HepG2 (cell line): ENCODE results near the gene TKFC. TPM values are rescaled to one million over a fixed set of nuclear protein-coding genes. Genes with fewer than 3 reads are reported as not detected.
A peak's percentile ranks its signal among the peaks of the same experiment; 100 is the strongest.

Experiments used
- ATAD3A ChIP-seq: sonication (generic); formaldehyde crosslinking; IDR thresholded peaks from 2 replicates; pipeline ENCODE4 v1.4.0; 2020; ENCODE audit warnings: missing genetic modification reagents
- CBX5 ChIP-seq: sonication (generic); formaldehyde crosslinking; IDR thresholded peaks from 2 replicates; pipeline ENCODE4 v1.4.0; 2020; ENCODE audit warnings: missing genetic modification reagents, borderline replicate concordance
- FOXA3 ChIP-seq: IDR thresholded peaks from 2 replicates; pipeline ENCODE4 v1.6.1; 2016; ENCODE audit warnings: missing genetic modification reagents, missing compliant biosample characterization
- FOXJ3 ChIP-seq: sonication (generic); formaldehyde crosslinking; IDR thresholded peaks from 2 replicates; pipeline ENCODE4 v1.4.0; 2020; ENCODE audit warnings: missing genetic modification reagents, mild to moderate bottlenecking, borderline replicate concordance
- GATAD2A ChIP-seq: IDR thresholded peaks from 2 replicates; pipeline ENCODE4 v1.6.1; 2016
- GZF1 ChIP-seq: sonication (generic); formaldehyde crosslinking; IDR thresholded peaks from 2 replicates; pipeline ENCODE4 v1.5.1; 2020; ENCODE audit warnings: mild to moderate bottlenecking, missing genetic modification reagents
- HOXA5 ChIP-seq: sonication (generic); formaldehyde crosslinking; IDR thresholded peaks from 2 replicates; pipeline ENCODE4 v1.4.0; 2020; ENCODE audit warnings: missing genetic modification reagents
- KAT2B ChIP-seq: fragments of 150-350 bp; IDR thresholded peaks from 2 replicates; pipeline ENCODE4 v1.6.1; 2014; ENCODE audit warnings: low read depth, low read length, borderline replicate concordance
- MAF1 ChIP-seq: sonication (generic); formaldehyde crosslinking; IDR thresholded peaks from 2 replicates; pipeline ENCODE4 v1.5.0; 2020; ENCODE audit warnings: missing genetic modification reagents, borderline replicate concordance
- NBN ChIP-seq: fragments of 450-650 bp; conservative IDR thresholded peaks from 2 replicates; pipeline ENCODE4 v1.6.1; 2017
- POLR2G ChIP-seq: fragments of 200-400 bp; formaldehyde crosslinking; IDR thresholded peaks from 2 replicates; pipeline ENCODE4 v1.6.1; 2018; ENCODE audit warnings: mild to moderate bottlenecking, low read depth, low read length, moderate library complexity
- PPARG ChIP-seq: conservative IDR thresholded peaks from 2 replicates; pipeline ENCODE4 v1.6.1; 2016; ENCODE audit warnings: missing biosample characterization, missing genetic modification reagents
- SRY ChIP-seq: sonication (generic); formaldehyde crosslinking; IDR thresholded peaks from 2 replicates; pipeline ENCODE4 v1.8.0; 2022; ENCODE audit warnings: mild to moderate bottlenecking, missing genetic modification reagents
- YEATS4 ChIP-seq: sonication (generic); formaldehyde crosslinking; IDR thresholded peaks from 2 replicates; pipeline ENCODE4 v1.4.0; 2020; ENCODE audit warnings: missing genetic modification reagents, borderline replicate concordance
- ZNF10 ChIP-seq: sonication (generic); formaldehyde crosslinking; IDR thresholded peaks from 2 replicates; pipeline ENCODE4 v1.4.0; 2020; ENCODE audit warnings: mild to moderate bottlenecking, low read depth, missing genetic modification reagents, borderline replicate concordance
- ZNF121 ChIP-seq: sonication (generic); formaldehyde crosslinking; IDR thresholded peaks from 2 replicates; pipeline ENCODE4 v1.5.0; 2020; ENCODE audit warnings: mild to moderate bottlenecking, missing genetic modification reagents
- ZNF234 ChIP-seq: sonication (generic); formaldehyde crosslinking; conservative IDR thresholded peaks from 2 replicates; pipeline ENCODE4 v1.5.1; 2020; ENCODE audit warnings: mild to moderate bottlenecking, missing genetic modification reagents
- ZNF446 ChIP-seq: sonication (generic); formaldehyde crosslinking; IDR thresholded peaks from 2 replicates; pipeline ENCODE4 v1.5.0; 2020; ENCODE audit warnings: mild to moderate bottlenecking, missing genetic modification reagents
- ZNF549 ChIP-seq: sonication (generic); formaldehyde crosslinking; IDR thresholded peaks from 2 replicates; pipeline ENCODE4 v1.5.0; 2020; ENCODE audit warnings: missing genetic modification reagents
- ZNF83 ChIP-seq: sonication (generic); formaldehyde crosslinking; IDR thresholded peaks from 2 replicates; pipeline ENCODE4 v1.4.0; 2020; ENCODE audit warnings: missing genetic modification reagents, mild to moderate bottlenecking, borderline replicate concordance
- ZSCAN21 ChIP-seq: sonication (generic); formaldehyde crosslinking; IDR thresholded peaks from 2 replicates; pipeline ENCODE4 v1.8.0; 2022; ENCODE audit warnings: mild to moderate bottlenecking, missing genetic modification reagents, moderate library complexity, borderline replicate concordance
- polyA plus RNA-seq, 8 experiments: library from polyadenylated mRNA; depleted of rRNA in 3 of 8; stranded (reverse) in 7 of 8; unstranded in 1 of 8; fragments of >200 nt; fragmentation: Illumina TruSeq in 4 of 8; extraction: Trizol in 4 of 8; gene quantifications; 2 replicates each; pipeline versions ENCODE4 v1.2.1 to v1.2.3, GENCODE V29; 2011 to 2016; ENCODE audit warnings: low read depth in 4 of 8, missing spikeins in 1 of 8, mixed read lengths in 1 of 8; ENCODE audit not compliant: insufficient read depth in 1 of 8
- total RNA-seq, 5 experiments: library from RNA; depleted of rRNA; stranded (reverse); fragments of >200 nt; fragmentation: Illumina TruSeq; extraction: Trizol; gene quantifications; 2 replicates each; pipeline ENCODE4 v1.2.3, GENCODE V29; 2016; ENCODE audit warnings: low read depth in 1 of 5
- TF ChIP-seq, protein P1 (sequence below): sonication (generic); formaldehyde crosslinking; IDR thresholded peaks from 2 replicates; pipeline ENCODE4 v1.4.0; 2020; ENCODE audit warnings: missing genetic modification reagents, mild to moderate bottlenecking, borderline replicate concordance
- TF ChIP-seq, protein P2 (sequence below): sonication (generic); formaldehyde crosslinking; IDR thresholded peaks from 2 replicates; pipeline ENCODE4 v1.5.0; 2020; ENCODE audit warnings: mild to moderate bottlenecking, missing genetic modification reagents, moderate library complexity
- TF ChIP-seq, protein P3 (sequence below): sonication (generic); formaldehyde crosslinking; IDR thresholded peaks from 2 replicates; pipeline ENCODE4 v1.4.0; 2020; ENCODE audit warnings: missing genetic modification reagents

The TKFC gene
- total and polyA plus RNA-seq, 2 of the 13 experiments (the other 11 are each of a cell fraction or from before 2014, with no cell fraction given): 147 to 197 TPM

DNA sequence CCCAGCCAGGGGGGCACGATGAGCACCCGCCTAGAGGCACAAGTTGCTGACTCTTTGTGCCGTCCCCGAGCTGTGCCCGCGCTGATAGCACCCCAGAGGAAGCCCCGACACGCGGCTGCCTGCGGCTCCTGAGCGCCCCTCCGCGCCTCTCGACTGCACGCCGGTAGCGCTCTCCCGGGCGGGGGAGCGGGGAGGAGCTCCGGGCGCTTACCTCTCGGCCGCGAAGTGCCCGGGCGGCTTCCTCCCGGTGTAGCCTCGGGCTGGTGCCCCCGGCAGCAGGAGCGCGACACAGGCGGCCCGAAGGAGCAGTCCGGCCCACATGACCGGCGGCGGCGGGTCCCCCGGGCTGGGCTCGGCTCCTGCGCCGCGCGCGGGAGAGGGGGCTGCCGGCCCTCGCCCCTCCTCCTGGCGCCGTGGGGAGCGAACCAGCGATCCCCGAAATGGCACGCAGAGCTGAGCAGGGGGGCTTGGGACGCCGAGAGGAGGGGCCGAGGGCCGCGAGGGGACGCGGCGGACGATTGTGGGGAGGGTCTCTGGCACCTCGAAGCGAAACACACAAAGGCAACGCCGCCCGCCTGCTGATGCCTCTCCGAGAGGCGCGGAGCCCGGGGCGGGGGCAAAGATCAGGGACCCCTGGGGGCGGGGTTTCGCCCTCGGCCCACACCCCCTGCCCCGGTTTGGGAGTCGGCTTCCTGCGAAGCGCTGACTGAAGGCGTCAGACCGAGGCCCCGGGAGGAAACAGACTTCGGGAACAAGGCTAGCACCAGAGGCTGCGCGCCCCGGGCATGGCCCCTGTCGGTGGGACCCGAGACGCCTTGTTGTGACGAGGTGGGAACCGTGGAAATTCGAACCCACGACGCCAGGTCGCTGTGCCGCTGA, 38.1 kb upstream of the TKFC start, which contains the start of gene VWCE (continued):
- 0 out of 2 replicates have a peak, but pooled peaks have one; percentile 23 for TF ChIP-seq PPARG
- 0 out of 2 replicates have a peak, but pooled peaks have one; percentile 37 for TF ChIP-seq SRY
- no peak for TF ChIP-seq FOXA3
- TF ChIP-seq, protein P1, sequence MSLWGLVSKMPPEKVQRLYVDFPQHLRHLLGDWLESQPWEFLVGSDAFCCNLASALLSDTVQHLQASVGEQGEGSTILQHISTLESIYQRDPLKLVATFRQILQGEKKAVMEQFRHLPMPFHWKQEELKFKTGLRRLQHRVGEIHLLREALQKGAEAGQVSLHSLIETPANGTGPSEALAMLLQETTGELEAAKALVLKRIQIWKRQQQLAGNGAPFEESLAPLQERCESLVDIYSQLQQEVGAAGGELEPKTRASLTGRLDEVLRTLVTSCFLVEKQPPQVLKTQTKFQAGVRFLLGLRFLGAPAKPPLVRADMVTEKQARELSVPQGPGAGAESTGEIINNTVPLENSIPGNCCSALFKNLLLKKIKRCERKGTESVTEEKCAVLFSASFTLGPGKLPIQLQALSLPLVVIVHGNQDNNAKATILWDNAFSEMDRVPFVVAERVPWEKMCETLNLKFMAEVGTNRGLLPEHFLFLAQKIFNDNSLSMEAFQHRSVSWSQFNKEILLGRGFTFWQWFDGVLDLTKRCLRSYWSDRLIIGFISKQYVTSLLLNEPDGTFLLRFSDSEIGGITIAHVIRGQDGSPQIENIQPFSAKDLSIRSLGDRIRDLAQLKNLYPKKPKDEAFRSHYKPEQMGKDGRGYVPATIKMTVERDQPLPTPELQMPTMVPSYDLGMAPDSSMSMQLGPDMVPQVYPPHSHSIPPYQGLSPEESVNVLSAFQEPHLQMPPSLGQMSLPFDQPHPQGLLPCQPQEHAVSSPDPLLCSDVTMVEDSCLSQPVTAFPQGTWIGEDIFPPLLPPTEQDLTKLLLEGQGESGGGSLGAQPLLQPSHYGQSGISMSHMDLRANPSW (CRISPR knock-in tag): peak; percentile 70; the same call in 1 of the 2 replicates
- no peak for TF ChIP-seq ATAD3A
- TF ChIP-seq, protein P2, sequence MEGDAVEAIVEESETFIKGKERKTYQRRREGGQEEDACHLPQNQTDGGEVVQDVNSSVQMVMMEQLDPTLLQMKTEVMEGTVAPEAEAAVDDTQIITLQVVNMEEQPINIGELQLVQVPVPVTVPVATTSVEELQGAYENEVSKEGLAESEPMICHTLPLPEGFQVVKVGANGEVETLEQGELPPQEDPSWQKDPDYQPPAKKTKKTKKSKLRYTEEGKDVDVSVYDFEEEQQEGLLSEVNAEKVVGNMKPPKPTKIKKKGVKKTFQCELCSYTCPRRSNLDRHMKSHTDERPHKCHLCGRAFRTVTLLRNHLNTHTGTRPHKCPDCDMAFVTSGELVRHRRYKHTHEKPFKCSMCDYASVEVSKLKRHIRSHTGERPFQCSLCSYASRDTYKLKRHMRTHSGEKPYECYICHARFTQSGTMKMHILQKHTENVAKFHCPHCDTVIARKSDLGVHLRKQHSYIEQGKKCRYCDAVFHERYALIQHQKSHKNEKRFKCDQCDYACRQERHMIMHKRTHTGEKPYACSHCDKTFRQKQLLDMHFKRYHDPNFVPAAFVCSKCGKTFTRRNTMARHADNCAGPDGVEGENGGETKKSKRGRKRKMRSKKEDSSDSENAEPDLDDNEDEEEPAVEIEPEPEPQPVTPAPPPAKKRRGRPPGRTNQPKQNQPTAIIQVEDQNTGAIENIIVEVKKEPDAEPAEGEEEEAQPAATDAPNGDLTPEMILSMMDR (CRISPR knock-in tag): peak; percentile 65
- no peak for TF ChIP-seq NBN
- TF ChIP-seq GZF1 (CRISPR knock-in tag): no peak
- peak; percentile 83; the same call in 1 of the 2 replicates for TF ChIP-seq YEATS4
- no peak for TF ChIP-seq ZNF121 (CRISPR knock-in tag)
- peak; percentile 74; the same call in 1 of the 2 replicates for TF ChIP-seq ZNF234 (CRISPR knock-in tag)
- TF ChIP-seq KAT2B: no peak
- TF ChIP-seq ZSCAN21 (CRISPR knock-in tag): peak; percentile 60
- TF ChIP-seq, protein P3, sequence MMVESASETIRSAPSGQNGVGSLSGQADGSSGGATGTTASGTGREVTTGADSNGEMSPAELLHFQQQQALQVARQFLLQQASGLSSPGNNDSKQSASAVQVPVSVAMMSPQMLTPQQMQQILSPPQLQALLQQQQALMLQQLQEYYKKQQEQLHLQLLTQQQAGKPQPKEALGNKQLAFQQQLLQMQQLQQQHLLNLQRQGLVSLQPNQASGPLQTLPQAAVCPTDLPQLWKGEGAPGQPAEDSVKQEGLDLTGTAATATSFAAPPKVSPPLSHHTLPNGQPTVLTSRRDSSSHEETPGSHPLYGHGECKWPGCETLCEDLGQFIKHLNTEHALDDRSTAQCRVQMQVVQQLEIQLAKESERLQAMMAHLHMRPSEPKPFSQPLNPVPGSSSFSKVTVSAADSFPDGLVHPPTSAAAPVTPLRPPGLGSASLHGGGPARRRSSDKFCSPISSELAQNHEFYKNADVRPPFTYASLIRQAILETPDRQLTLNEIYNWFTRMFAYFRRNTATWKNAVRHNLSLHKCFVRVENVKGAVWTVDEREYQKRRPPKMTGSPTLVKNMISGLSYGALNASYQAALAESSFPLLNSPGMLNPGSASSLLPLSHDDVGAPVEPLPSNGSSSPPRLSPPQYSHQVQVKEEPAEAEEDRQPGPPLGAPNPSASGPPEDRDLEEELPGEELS (CRISPR knock-in tag): peak; percentile 14; the same call in 1 of the 2 replicates
- no peak for TF ChIP-seq ZNF446
- no peak for TF ChIP-seq ZNF10
- peak; percentile 88; the same call in 1 of the 2 replicates for TF ChIP-seq HOXA5 (CRISPR knock-in tag)
- TF ChIP-seq CBX5: peak; percentile 2; the same call in 1 of the 2 replicates
- peak; percentile 35; the same call in 1 of the 2 replicates for TF ChIP-seq MAF1 (CRISPR knock-in tag)
- 0 out of 2 replicates have a peak, but pooled peaks have one; percentile 52 for TF ChIP-seq ZNF549 (CRISPR knock-in tag)
- TF ChIP-seq FOXJ3: peak; percentile 32; the same call in 1 of the 2 replicates
- TF ChIP-seq POLR2G: peak; percentile 89
- TF ChIP-seq ZNF83 (CRISPR knock-in tag): peak; percentile 19; the same call in 1 of the 2 replicates
- 0 out of 2 replicates have a peak, but pooled peaks have one; percentile 13 for TF ChIP-seq GATAD2A (CRISPR knock-in tag)
